ENCODE results near the gene SLC7A6.
A peak's percentile ranks its signal among the peaks of the same experiment; 100 is the strongest.

GRCh38 chr16:68273459-68273858, 9.1 kb downstream of the SLC7A6 start:
- TF ChIP-seq CEBPB (IDR thresholded peaks at IDR 0.05), result 0 out of 4 replicates have a peak, but pooled peaks of 1 of the 2 experiments have one; percentile 7
- no peak for TF ChIP-seq CTCF (IDR thresholded peaks at IDR 0.05)
- no peak for TF ChIP-seq EP300 (IDR thresholded peaks at IDR 0.05)
